Raji (cell line): ENCODE data around the gene RSU1.

Experiments
- POLR2A ChIP-seq: IDR thresholded peaks from 2 replicates; pipeline ENCODE4 v1.6.1; 2011; ENCODE audit warnings: low read depth, low read length, control low read depth; ENCODE audit not compliant: insufficient read depth

Gene RSU1

DNA sequence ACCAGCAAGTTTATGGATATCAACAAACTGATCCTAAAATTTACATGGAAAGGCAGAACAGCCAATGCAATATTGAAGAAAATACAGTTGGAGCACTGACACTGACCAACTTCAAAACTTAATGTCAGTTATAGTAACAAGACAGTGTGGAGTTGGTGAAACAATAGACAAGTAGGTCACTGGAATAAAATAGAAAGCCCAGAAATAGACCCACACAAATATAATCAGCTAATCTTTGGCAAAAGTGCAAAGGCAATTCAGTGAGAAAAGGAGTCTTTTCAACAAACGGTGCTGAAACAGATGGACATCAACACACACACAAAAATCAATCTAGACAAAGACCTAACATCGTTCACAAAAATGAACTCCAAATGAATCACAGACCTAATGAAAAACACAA, 13.8 kb downstream of the RSU1 start:
- TF ChIP-seq POLR2A, result no peak

GRCh38 chr10:16799621-16800020, 17.6 kb downstream of the RSU1 start:
- TF ChIP-seq POLR2A, result no peak

DNA sequence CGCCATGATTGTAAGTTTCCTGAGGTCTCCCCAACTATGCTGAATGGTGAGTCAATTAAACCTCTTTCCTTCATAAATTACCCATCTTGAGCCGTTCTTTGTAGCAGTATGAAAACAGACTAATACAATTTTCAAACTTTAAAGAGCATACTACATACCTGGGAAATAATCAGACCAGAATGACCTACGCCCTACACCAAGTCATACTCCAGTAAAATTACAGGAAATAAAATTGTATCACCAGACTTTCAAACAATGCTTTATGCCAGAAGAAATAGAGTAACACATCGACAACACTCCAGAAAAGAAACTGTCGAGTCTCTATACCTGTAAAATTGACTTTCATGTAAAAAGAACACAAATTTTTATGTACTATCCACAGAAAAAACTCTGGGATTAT, 18.7 kb downstream of the RSU1 start:
- TF ChIP-seq POLR2A, result no peak

DNA sequence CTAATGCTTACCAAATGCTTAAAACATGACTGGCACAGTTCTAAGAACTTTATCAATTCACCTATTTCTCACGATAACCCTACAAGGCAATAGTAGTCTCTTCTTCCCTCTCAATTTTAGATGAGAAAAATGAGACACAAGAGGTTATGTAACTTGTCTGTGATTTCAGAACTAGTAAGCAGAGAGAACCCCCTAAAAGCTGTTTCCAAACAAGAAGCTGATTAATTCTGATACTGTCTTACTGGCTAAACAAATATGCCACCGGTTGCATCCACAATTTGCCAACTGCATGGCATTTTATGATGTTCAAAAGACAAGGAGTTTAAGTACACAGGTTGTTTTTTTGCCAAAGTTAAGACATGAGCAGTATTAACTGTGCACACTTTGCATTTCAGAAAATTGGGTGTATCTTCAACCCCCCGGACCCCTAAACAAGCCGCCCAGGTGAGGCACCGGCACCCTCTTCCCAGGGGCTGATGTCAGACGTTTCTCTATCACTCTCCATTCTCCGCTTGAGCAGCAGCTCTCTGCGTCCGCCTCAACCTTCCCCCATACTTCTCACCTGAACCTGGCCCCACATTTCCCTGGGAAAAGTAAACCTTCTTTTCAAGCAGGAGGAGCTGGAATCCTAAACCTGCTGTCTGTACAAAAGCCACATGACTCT, 21.7 kb downstream of the RSU1 start:
- no peak for TF ChIP-seq POLR2A

- no peak for TF ChIP-seq POLR2A
These were observed 23.2 kb downstream of the RSU1 start for GRCh38 chr10:16794005-16794404.

GRCh38 chr10:16792675-16793074, 24.5 kb downstream of the RSU1 start:
- no peak for TF ChIP-seq POLR2A

DNA sequence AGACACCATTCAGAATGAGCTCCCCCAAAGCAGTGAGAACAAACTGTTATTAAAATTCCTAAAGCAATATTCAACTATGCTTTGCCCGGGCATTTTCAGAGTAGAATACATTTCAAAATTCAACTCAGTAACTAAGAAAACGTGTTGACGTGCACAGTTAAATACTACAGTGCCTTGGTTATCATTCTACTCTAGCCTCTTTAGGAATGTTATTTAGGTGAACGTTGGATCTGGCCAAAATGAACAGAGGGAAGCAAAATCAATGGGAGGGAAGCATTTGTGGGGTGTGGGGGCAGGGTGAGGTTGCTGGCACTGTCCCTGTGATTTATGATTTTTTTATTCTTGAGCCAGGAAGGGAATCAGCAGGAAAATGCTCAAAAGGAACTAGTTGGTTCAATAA, 27.5 kb downstream of the RSU1 start:
- TF ChIP-seq POLR2A, result no peak

DNA sequence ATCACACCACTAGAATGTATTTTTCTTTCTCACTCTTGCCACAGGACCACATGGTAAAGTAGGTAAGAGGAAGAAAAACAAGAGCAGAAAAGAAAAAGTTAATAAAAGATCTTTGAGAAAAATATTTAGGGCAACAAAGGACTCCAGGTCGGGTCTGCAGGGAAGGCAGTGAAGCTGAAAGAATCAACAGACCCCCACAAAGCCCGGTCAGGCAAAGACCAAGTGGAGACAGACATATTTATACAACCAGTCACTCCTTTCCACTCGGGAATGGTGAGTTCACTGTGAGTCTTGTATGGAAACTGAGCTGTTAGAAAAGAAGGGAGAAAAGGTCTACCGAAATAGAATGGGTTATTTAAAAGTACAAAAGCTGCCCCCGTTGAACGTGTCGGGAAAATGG, 28.0 kb downstream of the RSU1 start:
- TF ChIP-seq POLR2A, result no peak

- TF ChIP-seq POLR2A, result no peak
These were observed 28.4 kb downstream of the RSU1 start for GRCh38 chr10:16788778-16789177.

- TF ChIP-seq POLR2A, result no peak
These were observed 29.1 kb downstream of the RSU1 start for GRCh38 chr10:16788125-16788524.

DNA sequence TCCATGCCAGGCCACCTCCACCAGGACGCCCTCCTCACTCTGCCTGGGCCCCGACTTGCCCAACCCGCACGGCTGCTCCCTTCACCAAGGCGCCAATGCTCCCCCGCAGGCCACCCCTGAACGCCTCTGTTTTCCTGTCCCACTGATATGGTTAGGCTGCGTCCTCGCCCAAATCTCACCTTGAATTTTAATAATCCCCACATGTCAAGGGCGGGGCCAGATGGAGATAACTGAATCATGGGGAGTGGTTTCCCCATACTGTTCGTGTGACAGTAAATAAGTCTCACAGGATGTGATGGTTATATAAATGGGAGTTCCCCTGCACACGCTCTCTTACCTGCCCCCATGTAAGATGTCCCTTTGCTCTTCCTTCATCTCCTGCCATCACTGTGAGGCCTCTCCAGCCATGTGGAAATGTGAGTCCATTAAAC, 29.8 kb downstream of the RSU1 start:
- no peak for TF ChIP-seq POLR2A

GRCh38 chr10:16780338-16780880, 36.8 kb downstream of the RSU1 start:
- TF ChIP-seq POLR2A, result no peak

DNA sequence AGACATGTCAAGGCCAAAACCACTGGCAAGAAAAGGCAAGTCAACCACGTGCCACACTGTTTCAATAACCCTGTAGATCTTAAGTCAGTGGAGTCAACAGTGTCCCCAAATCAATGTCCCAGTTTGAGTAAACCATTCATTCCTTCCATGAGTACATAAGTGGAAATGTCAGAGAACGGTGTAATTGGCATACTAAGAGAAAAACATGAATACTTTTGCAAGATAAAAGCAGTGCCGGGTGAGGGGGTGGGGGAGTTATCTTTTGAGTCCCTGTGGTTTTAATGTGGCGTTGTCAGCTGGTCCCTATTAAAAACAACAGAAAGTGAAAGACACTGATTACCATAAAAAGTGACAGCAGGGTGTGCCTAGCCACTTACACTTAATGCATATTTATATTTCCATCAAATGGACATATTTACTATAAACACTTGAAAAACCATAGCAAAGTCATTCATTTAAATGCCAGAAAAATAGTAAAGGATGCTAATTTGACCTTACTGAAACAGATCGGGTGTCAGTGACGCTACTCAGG, 37.8 kb downstream of the RSU1 start:
- no peak for TF ChIP-seq POLR2A

GRCh38 chr10:16777473-16778370, 39.5 kb downstream of the RSU1 start:
- no peak for TF ChIP-seq POLR2A

GRCh38 chr10:16776896-16777295, 40.3 kb downstream of the RSU1 start:
- no peak for TF ChIP-seq POLR2A

DNA sequence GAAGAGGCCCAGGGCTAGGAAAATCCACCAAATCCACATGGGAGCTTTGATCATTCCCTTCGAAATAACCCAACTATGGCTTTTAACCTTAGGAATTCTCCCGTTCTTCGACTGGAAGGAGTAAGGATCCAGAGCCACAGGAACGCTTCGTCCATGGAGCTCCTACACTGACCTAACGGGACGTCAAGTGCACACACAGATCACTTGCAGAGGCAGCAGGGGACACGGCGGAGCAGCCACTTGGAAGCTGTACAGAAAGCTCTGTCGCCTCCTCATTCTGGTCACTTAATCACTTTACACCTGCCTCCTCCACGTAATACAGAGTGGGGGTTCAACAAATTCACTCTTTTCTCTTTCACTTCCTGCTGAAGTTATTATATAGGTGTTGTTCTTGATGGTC, 43.9 kb downstream of the RSU1 start:
- no peak for TF ChIP-seq POLR2A
